ENCODE data around the gene DEAF1. TPM values are rescaled to one million over a fixed set of nuclear protein-coding genes. Genes with fewer than 3 reads are reported as not detected.

DEAF1 gene
- total RNA-seq, 2 donors from 2014 or later = 15.8 to 28.0 TPM

DNA sequence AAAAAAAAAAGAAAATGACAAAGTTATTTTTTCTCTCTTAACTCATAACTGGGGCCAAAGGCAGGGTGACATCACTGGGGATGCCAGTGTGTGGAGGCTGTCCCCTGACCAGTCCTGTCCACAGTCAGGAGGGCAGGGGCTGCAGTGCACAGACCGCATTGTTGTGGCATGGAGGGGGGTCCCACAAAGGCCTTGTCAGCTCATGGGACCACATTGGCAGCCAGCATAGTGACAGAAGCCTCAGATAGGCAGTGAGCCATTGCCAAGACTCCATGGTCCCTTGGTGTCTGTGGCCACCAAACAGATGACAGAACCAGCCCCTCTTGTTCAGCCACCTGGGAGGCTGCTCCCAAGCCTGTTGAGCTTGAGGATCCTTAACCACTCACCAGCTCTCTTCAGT lies 4.7 kb upstream of the DEAF1 start:
- Histone ChIP-seq H3K27ac (no peak overlapping the region), H3K9me3 (no peaks in the 10 kb centered on the region), H3K27me3 (no peaks in the 10 kb centered on the region), H3K36me3 (replicated peaks in 1 of 2; ENCODE audit: insufficient read depth in 1 of 2, low read depth in 2 of 2) (no peaks in the 10 kb centered on the region), H3K4me1 (peaks cover 50% of the 10 kb centered on the region), H3K4me3 (no peak overlapping the region)
- WGBS, 2 donors = 89 to 100% methylated on average over 1 of the region's 1 CpG
- TF ChIP-seq POLR2A (IDR thresholded peaks at IDR 0.05) = no peak
- TF ChIP-seq, protein P1, sequence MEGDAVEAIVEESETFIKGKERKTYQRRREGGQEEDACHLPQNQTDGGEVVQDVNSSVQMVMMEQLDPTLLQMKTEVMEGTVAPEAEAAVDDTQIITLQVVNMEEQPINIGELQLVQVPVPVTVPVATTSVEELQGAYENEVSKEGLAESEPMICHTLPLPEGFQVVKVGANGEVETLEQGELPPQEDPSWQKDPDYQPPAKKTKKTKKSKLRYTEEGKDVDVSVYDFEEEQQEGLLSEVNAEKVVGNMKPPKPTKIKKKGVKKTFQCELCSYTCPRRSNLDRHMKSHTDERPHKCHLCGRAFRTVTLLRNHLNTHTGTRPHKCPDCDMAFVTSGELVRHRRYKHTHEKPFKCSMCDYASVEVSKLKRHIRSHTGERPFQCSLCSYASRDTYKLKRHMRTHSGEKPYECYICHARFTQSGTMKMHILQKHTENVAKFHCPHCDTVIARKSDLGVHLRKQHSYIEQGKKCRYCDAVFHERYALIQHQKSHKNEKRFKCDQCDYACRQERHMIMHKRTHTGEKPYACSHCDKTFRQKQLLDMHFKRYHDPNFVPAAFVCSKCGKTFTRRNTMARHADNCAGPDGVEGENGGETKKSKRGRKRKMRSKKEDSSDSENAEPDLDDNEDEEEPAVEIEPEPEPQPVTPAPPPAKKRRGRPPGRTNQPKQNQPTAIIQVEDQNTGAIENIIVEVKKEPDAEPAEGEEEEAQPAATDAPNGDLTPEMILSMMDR (IDR thresholded peaks at IDR 0.05) = no peak
- no peak for ATAC-seq
- intact Hi-C loops (cut with DNase I) = no loop called here
- DNase-seq = no peak

DNA sequence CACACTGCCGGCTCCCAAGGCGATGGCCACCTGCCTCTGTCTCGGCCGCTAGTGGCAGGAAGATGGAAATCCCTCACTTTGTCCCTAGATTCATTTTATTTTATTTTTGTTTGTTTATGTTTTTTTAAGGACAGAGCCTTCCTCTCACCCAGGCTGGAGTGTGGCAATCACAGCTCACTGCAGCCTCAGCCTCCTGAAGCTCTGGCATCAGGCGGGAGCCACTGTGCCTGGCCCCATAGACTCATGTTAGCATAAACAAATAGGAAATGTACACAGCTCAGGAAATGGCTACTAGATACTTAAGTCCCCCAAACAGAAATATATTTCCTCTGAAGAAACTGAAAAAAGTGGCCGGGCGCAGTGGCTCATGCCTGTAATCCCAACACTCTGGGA lies 4.1 kb upstream of the DEAF1 start:
- intact Hi-C loops (cut with DNase I) = no loop called here
- H3K9me3 ChIP-seq = no peaks in the 10 kb centered on the region

DNA sequence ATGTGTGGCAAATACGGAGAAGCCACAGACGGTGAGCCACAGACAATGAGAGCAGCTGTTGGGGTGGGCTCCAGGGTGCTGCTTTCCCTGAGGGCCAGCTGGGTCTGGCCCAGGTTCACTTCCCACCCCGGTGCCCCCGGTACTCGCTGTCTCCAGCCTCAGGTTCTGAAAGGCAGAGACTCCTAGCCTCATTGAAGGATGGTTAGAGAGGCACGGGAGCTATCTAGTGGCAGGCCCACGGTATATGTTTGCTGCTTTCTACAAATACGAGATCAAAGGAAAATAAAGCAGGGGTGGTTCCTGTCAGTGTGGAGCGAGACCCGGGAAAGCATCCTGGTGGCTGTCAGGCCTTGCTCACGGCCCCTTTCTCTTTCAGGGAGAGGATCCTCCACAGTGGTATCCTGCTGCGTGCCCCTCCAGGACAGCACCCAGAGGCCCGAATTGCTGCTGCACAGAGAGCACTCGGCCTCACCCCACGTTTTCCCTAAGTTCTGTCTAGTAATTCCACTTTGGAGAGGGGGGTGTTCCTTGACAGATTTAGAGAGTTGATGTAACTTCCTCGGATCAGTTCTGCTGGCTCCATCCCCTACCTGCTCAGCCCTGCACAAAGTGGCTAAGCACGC lies 3.6 kb upstream of the DEAF1 start:
- TF ChIP-seq POLR2A (IDR thresholded peaks at IDR 0.05) = no peak
- TF ChIP-seq, protein P1 (IDR thresholded peaks at IDR 0.05) = no peak
- intact Hi-C loops (cut with DNase I) = no loop called here
- DNase-seq = no peak
- Histone ChIP-seq H3K36me3 (replicated peaks in 1 of 2; ENCODE audit: insufficient read depth in 1 of 2, low read depth in 2 of 2) (no peaks in the 10 kb centered on the region), H3K27me3 (no peaks in the 10 kb centered on the region), H3K4me3 (no peak overlapping the region), H3K4me1 (peaks cover 45% of the 10 kb centered on the region), H3K27ac (peak overlapping the region in 2 of 4 donors; percentile 8 to 96), H3K9me3 (no peaks in the 10 kb centered on the region)
- WGBS, 2 donors = 80 to 85% methylated on average over 17 of the region's 17 CpGs
- no peak for ATAC-seq

More for the DNA sequence above, 4.1 kb upstream of the DEAF1 start:
- TF ChIP-seq, protein P1 (IDR thresholded peaks at IDR 0.05) = no peak
- no peak for TF ChIP-seq POLR2A (IDR thresholded peaks at IDR 0.05)
- Histone ChIP-seq H3K27ac (no peak overlapping the region), H3K36me3 (replicated peaks in 1 of 2; ENCODE audit: insufficient read depth in 1 of 2, low read depth in 2 of 2) (no peaks in the 10 kb centered on the region), H3K4me1 (peaks cover 45% of the 10 kb centered on the region), H3K4me3 (no peak overlapping the region), H3K27me3 (no peaks in the 10 kb centered on the region)
- 93 to 94% methylated on average over 7 of the region's 7 CpGs for WGBS, 2 donors
- DNase-seq (no peak), ATAC-seq (no peak)

DNA sequence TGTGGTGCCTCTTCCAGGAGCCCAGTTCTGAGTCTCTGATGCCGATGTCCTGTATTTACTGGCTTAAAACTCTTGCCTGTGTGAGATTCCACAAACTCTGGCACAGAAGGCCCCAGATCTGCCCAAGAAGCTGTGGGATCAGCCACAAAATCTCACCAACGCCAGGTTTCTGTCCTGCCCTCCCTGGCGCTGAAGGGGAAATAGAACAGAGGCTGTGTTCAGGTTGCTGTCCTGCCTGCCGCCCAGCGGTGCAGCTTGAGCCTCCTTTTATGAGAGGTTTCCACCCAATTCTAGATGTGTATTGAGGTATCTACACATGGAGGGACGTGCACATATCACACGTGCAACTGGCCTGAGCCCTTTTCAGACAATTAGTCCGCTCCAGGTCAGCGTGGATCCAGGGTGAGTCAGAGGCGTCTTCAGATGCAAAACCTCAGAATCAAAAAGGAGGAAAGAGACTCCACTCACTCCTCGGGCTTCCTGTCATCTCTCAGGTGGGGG lies 2.8 kb upstream of the DEAF1 start:
- H3K27me3 ChIP-seq = no peaks in the 10 kb centered on the region
- H3K9me3 ChIP-seq = no peaks in the 10 kb centered on the region
- no peak for TF ChIP-seq POLR2A (IDR thresholded peaks at IDR 0.05)
- TF ChIP-seq, protein P1 (IDR thresholded peaks at IDR 0.05) = no peak
- peaks cover 45% of the 10 kb centered on the region for H3K4me1 ChIP-seq
- H3K4me3 ChIP-seq = no peak overlapping the region
- H3K27ac ChIP-seq = peak overlapping the region; percentile 72 to 99 (median 97)
- no peak for ATAC-seq
- WGBS, 2 donors = 72 to 79% methylated on average over 10 to 11 of the region's 11 CpGs
- no peaks in the 10 kb centered on the region for H3K36me3 ChIP-seq (replicated peaks in 1 of 2; ENCODE audit: insufficient read depth in 1 of 2, low read depth in 2 of 2)
- DNase-seq = no peak
- intact Hi-C loops (cut with DNase I) = no loop called here

All from body of pancreas (tissue), 4 donors.